ENCODE data around the gene PTPN11. TPM values are rescaled to one million over a fixed set of nuclear protein-coding genes. Genes with fewer than 3 reads are reported as not detected.
"Not testable (repeated sequence)": the region's sequence is repeated elsewhere in the genome, so short reads cannot be mapped to it uniquely, and the experiment has no call there.

The PTPN11 gene
- total and polyA plus RNA-seq, 4 donors: 33.7 to 73.3 (median 36.4) TPM

DNA sequence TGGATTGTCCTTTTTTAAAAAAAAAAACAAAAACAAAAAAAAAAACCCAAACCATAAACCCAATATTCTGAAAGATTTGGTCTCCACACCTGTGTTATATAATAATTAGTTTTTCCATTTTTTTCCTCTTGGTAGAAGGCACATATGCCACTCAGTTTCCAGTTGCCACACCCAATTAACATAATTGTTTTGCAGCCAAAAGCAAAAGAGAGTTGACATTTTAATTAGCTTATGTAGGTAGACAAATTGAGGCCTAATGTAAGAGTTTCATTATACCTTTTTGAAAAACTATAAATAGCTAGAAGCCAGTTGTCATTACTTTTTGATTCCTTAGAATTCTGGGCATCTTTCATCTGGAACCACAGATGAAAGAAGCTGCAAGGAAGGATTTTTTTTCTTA, 21.0 kb downstream of the PTPN11 start:
- Histone ChIP-seq H3K27me3 (ENCODE audit: control insufficient read depth in 4 of 4, insufficient read depth in 4 of 4, low read length in 3 of 4) (no peaks in the 10 kb centered on the region), H3K27ac (ENCODE audit: low read depth in 1 of 2, low read length in 2 of 2) (no peak overlapping the region), H3K4me3 (ENCODE audit: low read depth in 1 of 3, low read length in 3 of 3) (no peak overlapping the region), H3K36me3 (ENCODE audit: control insufficient read depth in 4 of 4, insufficient read depth in 3 of 4, low read depth in 1 of 4, low read length in 3 of 4) (peaks cover 0 to 2% (median 0%) of the 10 kb centered on the region in 4 donors), H3K9ac (ENCODE audit: low read depth in 1 of 2, low read length in 2 of 2) (no peak overlapping the region), H3K9me3 (ENCODE audit: control insufficient read depth in 4 of 4, low read length in 3 of 4) (no peaks in the 10 kb centered on the region), H3K4me1 (ENCODE audit: control insufficient read depth in 4 of 4, insufficient read depth in 4 of 4, low read length in 3 of 4) (no peaks in the 10 kb centered on the region)
- TF ChIP-seq RXRA (IDR thresholded peaks at IDR 0.05) (no peak), SP1 (IDR thresholded peaks at IDR 0.05) (no peak), TAF1 (conservative IDR thresholded peaks at IDR 0.05) (no peak), RAD21 (IDR thresholded peaks at IDR 0.05) (no peak), JUND (IDR thresholded peaks at IDR 0.05) (no peak), YY1 (IDR thresholded peaks at IDR 0.05) (no peak), FOXA2 (IDR thresholded peaks at IDR 0.05) (no peak), FOXA1 (IDR thresholded peaks at IDR 0.05) (no peak), GABPA (IDR thresholded peaks at IDR 0.05 in 1 of 2, conservative IDR thresholded peaks at IDR 0.05 in 1 of 2) (no peak), EGR1 (IDR thresholded peaks at IDR 0.05; ENCODE audit: low read depth in 2 of 2) (no peak), HNF4A (conservative IDR thresholded peaks at IDR 0.05) (no peak), HNF4G (IDR thresholded peaks at IDR 0.05) (no peak)
- TF ChIP-seq, protein P1, sequence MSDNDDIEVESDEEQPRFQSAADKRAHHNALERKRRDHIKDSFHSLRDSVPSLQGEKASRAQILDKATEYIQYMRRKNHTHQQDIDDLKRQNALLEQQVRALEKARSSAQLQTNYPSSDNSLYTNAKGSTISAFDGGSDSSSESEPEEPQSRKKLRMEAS (IDR thresholded peaks at IDR 0.05): no peak
- TF ChIP-seq, protein P2, sequence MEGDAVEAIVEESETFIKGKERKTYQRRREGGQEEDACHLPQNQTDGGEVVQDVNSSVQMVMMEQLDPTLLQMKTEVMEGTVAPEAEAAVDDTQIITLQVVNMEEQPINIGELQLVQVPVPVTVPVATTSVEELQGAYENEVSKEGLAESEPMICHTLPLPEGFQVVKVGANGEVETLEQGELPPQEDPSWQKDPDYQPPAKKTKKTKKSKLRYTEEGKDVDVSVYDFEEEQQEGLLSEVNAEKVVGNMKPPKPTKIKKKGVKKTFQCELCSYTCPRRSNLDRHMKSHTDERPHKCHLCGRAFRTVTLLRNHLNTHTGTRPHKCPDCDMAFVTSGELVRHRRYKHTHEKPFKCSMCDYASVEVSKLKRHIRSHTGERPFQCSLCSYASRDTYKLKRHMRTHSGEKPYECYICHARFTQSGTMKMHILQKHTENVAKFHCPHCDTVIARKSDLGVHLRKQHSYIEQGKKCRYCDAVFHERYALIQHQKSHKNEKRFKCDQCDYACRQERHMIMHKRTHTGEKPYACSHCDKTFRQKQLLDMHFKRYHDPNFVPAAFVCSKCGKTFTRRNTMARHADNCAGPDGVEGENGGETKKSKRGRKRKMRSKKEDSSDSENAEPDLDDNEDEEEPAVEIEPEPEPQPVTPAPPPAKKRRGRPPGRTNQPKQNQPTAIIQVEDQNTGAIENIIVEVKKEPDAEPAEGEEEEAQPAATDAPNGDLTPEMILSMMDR (IDR thresholded peaks at IDR 0.05; ENCODE audit: low read depth, low read length, missing input control): no peak
- TF ChIP-seq, protein P3, sequence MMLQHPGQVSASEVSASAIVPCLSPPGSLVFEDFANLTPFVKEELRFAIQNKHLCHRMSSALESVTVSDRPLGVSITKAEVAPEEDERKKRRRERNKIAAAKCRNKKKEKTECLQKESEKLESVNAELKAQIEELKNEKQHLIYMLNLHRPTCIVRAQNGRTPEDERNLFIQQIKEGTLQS (IDR thresholded peaks at IDR 0.05): no peak
- TF ChIP-seq, protein P4, sequence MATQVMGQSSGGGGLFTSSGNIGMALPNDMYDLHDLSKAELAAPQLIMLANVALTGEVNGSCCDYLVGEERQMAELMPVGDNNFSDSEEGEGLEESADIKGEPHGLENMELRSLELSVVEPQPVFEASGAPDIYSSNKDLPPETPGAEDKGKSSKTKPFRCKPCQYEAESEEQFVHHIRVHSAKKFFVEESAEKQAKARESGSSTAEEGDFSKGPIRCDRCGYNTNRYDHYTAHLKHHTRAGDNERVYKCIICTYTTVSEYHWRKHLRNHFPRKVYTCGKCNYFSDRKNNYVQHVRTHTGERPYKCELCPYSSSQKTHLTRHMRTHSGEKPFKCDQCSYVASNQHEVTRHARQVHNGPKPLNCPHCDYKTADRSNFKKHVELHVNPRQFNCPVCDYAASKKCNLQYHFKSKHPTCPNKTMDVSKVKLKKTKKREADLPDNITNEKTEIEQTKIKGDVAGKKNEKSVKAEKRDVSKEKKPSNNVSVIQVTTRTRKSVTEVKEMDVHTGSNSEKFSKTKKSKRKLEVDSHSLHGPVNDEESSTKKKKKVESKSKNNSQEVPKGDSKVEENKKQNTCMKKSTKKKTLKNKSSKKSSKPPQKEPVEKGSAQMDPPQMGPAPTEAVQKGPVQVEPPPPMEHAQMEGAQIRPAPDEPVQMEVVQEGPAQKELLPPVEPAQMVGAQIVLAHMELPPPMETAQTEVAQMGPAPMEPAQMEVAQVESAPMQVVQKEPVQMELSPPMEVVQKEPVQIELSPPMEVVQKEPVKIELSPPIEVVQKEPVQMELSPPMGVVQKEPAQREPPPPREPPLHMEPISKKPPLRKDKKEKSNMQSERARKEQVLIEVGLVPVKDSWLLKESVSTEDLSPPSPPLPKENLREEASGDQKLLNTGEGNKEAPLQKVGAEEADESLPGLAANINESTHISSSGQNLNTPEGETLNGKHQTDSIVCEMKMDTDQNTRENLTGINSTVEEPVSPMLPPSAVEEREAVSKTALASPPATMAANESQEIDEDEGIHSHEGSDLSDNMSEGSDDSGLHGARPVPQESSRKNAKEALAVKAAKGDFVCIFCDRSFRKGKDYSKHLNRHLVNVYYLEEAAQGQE (IDR thresholded peaks at IDR 0.05): no peak
- no peak for DNase-seq (ENCODE audit: low spot score)

DNA sequence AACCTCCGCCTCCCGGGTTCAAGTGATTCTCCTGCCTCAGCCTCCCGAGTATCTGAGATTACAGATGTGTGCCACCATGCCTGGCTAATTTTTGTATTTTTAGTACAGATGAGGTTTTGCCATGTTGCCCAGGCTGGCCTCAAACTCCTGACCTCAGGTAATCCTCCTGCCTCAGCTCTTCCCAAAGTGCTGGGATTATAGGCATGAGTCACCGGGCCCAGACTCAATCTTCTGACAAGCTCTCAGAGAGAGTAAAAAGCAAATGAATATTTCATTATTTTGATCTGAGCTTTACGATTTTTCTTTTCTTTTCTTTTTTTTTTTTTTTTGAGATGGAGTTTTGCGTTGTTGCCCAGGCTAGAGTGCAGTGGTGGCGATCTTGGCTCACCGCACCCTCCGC, 21.9 kb downstream of the PTPN11 start:
- DNase-seq (ENCODE audit: low spot score); H3K27ac ChIP-seq (ENCODE audit: low read depth in 1 of 2, low read length in 2 of 2); H3K4me3 ChIP-seq (ENCODE audit: low read depth in 1 of 3, low read length in 3 of 3); H3K36me3 ChIP-seq (ENCODE audit: control insufficient read depth in 4 of 4, insufficient read depth in 3 of 4, low read depth in 1 of 4, low read length in 3 of 4); H3K4me1 ChIP-seq (ENCODE audit: control insufficient read depth in 4 of 4, insufficient read depth in 4 of 4, low read length in 3 of 4); H3K27me3 ChIP-seq (ENCODE audit: control insufficient read depth in 4 of 4, insufficient read depth in 4 of 4, low read length in 3 of 4); H3K9me3 ChIP-seq (ENCODE audit: control insufficient read depth in 4 of 4, low read length in 3 of 4); H3K9ac ChIP-seq (ENCODE audit: low read depth in 1 of 2, low read length in 2 of 2): not testable (repeated sequence)
- WGBS: 96% methylated on average over 9 of the region's 9 CpGs

Measured in liver (tissue), 9 donors.